Measurements from ENCODE around the gene ZC3H12C. TPM values are rescaled to one million over a fixed set of nuclear protein-coding genes. Genes with fewer than 3 reads are reported as not detected.

Gene ZC3H12C
- total and polyA plus RNA-seq, 10 of the 15 experiments (the other 5 are each of a cell fraction or from before 2014, with no cell fraction given), result 0.31 to 31.0 (median 3.7) TPM

GRCh38 chr11:110152199-110152598 is 59.0 kb downstream of the ZC3H12C start:
- Histone ChIP-seq H3K27me3 (replicated peaks in 1 of 2; ENCODE audit: control insufficient read depth in 2 of 2, insufficient read depth in 2 of 2, low read length in 1 of 2) (no peaks in the 10 kb centered on the region), H3K79me2 (ENCODE audit: control insufficient read depth, insufficient read depth, low read length) (peaks cover 1% of the 10 kb centered on the region; the same call in 1 of the 2 replicates), H3K27ac (ENCODE audit: control insufficient read depth, insufficient read depth) (no peak overlapping the region), H3K9ac (ENCODE audit: control insufficient read depth, insufficient read depth, low read length) (no peak overlapping the region), H3K4me1 (ENCODE audit: control insufficient read depth, insufficient read depth, low read length) (no peaks in the 10 kb centered on the region), H3K4me3 (no peak overlapping the region), H3K4me2 (ENCODE audit: control insufficient read depth, insufficient read depth) (no peak overlapping the region), H2AFZ (ENCODE audit: control insufficient read depth, low read depth, low read length) (no peak overlapping the region), H4K20me1 (ENCODE audit: control insufficient read depth, insufficient read depth) (no peaks in the 10 kb centered on the region), H3K9me3 (replicated peaks; ENCODE audit: control insufficient read depth, insufficient read depth, low read length) (no peaks in the 10 kb centered on the region), H3K36me3 (ENCODE audit: control insufficient read depth in 2 of 2, insufficient read depth in 2 of 2, low read length in 1 of 2) (no peaks in the 10 kb centered on the region)
- FAIRE-seq (no peak), ATAC-seq (no peak; the same call in 2 of the 3 replicates), DNase-seq (ENCODE audit: low read depth, low spot score) (no peak)
- POLR2A ChIA-PET, result no interaction called here
- RAD21 ChIA-PET (ENCODE audit: unreplicated experiment), result no interaction called here
- 0% methylated on average over 1 of the region's 1 CpG for WGBS (ENCODE audit: insufficient coverage, insufficient replicate concordance, low lambda C conversion rate, missing lambda C conversion rate)
- CTCF ChIA-PET, result interaction anchor here (1.0 to 1.4 kb wide), 2 partner anchors 11 to 299 kb away, joined by 4 read pairs; no protein-coding TSS in a partner anchor
- intact Hi-C loops (cut with micrococcal nuclease; ENCODE audit: unreplicated experiment) (no loop called here), in situ Hi-C loops (cut with MboI) (no loop called here)
- SMC1A ChIA-PET (ENCODE audit: uncharacterized antibody, unreplicated experiment), result no interaction called here
- BruUV-seq (replicated peaks), result no TSS peak
- TF ChIP-seq PKNOX1 (IDR thresholded peaks at IDR 0.05) (no peak), NKRF (conservative IDR thresholded peaks at IDR 0.05) (no peak), SUPT20H (IDR thresholded peaks at IDR 0.05; ENCODE audit: borderline replicate concordance, control insufficient read depth, low read depth, low read length) (no peak), FOXK2 (IDR thresholded peaks at IDR 0.05) (no peak), CBFB (IDR thresholded peaks at IDR 0.05; ENCODE audit: low read depth) (no peak), SMARCA5 (IDR thresholded peaks at IDR 0.05) (no peak), ZBTB33 (IDR thresholded peaks at IDR 0.05) (no peak), EZH2 (IDR thresholded peaks at IDR 0.05; ENCODE audit: borderline replicate concordance, control insufficient read depth, low read depth, low read length) (no peak), SIN3A (IDR thresholded peaks at IDR 0.05; ENCODE audit: low read depth, low read length) (no peak), IRF5 (IDR thresholded peaks at IDR 0.05; ENCODE audit: borderline replicate concordance) (no peak), STAT3 (IDR thresholded peaks at IDR 0.05; ENCODE audit: low read depth, low read length) (no peak), ZBTB11 (CRISPR knock-in tag; IDR thresholded peaks at IDR 0.05) (no peak), RELA (IDR thresholded peaks at IDR 0.05; ENCODE audit: borderline replicate concordance, partially characterized antibody) (no peak), ZNF217 (IDR thresholded peaks at IDR 0.05) (no peak), RUNX3 (IDR thresholded peaks at IDR 0.05; ENCODE audit: low read length) (no peak)
